Activated naive CD8-positive, alpha-beta T cell treated with anti-CD3 and anti-CD28 coated beads, Interleukin-2, amount 50 U/mL, for 24 hours (primary cell): ENCODE measurements around the gene FAM241A.
"Not testable (repeated sequence)": the region's sequence is repeated elsewhere in the genome, so short reads cannot be mapped to it uniquely, and the experiment has no call there.

Experiments
- ATAC-seq: fragments of 150-1000 bp; cut with Tn5 transposase; one replicate; pipeline ENCODE4 v1.10.0; 2021
- DNase-seq: peaks from one replicate; pipeline ENCODE4 v3.0.0; 2021
- H3K27ac Mint-ChIP-seq: one replicate; pipeline ENCODE4 v1.8.0; 2021; ENCODE audit warnings: mild to moderate bottlenecking, mixed read lengths
- H3K27me3 Mint-ChIP-seq: one replicate; pipeline ENCODE4 v1.8.0; 2021; ENCODE audit warnings: mixed read lengths
- H3K36me3 Mint-ChIP-seq: one replicate; pipeline ENCODE4 v1.8.0; 2021; ENCODE audit warnings: low read depth, mixed read lengths
- H3K4me1 Mint-ChIP-seq: one replicate; pipeline ENCODE4 v1.8.0; 2021; ENCODE audit warnings: mixed read lengths
- H3K4me3 Mint-ChIP-seq: one replicate; pipeline ENCODE4 v1.8.0; 2021; ENCODE audit warnings: mild to moderate bottlenecking, moderate library complexity, mixed read lengths
- H3K9me3 Mint-ChIP-seq: one replicate; pipeline ENCODE4 v1.8.0; 2021; ENCODE audit warnings: mixed read lengths

FAM241A gene

DNA sequence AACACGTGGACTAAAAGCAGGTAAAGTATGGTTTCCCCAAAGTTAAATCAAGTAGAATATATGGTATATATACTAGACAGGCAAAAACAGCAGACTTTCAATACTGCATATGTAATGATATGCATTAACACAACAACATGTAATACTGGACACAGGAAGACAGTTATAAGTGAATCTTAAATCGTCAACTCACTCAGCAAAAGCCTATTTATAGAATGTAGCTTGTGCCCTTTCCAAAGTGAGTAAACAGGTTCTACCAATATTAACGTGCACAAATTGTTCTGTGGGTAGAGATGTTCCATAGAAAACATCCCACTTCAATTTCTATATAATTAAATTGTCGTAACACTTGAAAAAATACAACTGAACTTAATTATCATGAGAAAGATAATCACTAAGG lies 30.6 kb downstream of the FAM241A start:
- peaks cover 24% of the 10 kb centered on the region for H3K36me3 Mint-ChIP-seq
- H3K27ac Mint-ChIP-seq = no peak overlapping the region
- H3K4me3 Mint-ChIP-seq = no peak overlapping the region

DNA sequence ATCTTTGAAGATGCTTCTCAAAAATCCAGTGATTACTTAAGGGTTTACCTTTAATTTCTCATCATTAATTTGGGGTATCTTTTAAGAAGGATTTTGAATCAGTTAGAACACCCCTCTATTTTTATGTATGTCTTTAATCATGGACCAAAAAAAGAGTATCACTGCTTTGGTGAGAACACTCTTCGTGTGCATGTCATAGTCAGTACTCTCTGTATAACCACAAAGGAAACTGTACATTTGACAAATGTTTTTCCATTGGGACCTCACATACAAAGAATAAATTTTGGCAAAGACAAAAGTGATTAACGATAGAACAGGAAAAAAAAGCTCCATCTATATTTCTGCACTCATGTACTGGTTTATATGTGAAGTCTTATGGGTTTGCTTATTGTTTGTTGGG lies 31.3 kb downstream of the FAM241A start:
- Mint-ChIP-seq H3K9me3 (no peaks in the 10 kb centered on the region), H3K27ac (no peak overlapping the region), H3K4me3 (peak overlapping the region; percentile 3), H3K4me1 (peaks cover 41% of the 10 kb centered on the region), H3K36me3 (peaks cover 20% of the 10 kb centered on the region), H3K27me3 (no peaks in the 10 kb centered on the region)
- ATAC-seq (peak; percentile 24), DNase-seq (no peak)

More for the DNA sequence above, 30.6 kb downstream of the FAM241A start:
- DNase-seq (no peak), ATAC-seq (no peak)
- Mint-ChIP-seq H3K27me3 (no peaks in the 10 kb centered on the region), H3K4me1 (peaks cover 40% of the 10 kb centered on the region), H3K9me3 (no peaks in the 10 kb centered on the region)

DNA sequence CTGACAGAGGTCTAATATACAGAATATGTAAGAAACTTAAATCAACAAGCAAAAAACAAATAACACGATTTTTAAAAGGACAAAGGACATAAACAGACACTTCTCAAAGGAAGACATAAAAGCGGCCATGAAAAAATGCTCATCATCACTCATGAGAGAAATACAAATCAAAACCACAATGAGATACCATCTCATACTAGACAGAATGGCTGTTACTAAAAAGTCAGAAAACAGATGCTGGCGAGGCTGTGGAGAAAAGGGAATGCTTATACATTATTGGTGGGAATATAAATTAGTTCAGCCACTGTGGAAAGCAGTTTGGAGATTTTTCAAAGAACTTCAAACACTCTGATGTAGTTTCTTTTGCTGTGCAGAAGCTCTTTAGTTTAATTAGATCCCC lies 33.5 kb downstream of the FAM241A start:
- peaks cover 52% of the 10 kb centered on the region for H3K4me1 Mint-ChIP-seq

DNA sequence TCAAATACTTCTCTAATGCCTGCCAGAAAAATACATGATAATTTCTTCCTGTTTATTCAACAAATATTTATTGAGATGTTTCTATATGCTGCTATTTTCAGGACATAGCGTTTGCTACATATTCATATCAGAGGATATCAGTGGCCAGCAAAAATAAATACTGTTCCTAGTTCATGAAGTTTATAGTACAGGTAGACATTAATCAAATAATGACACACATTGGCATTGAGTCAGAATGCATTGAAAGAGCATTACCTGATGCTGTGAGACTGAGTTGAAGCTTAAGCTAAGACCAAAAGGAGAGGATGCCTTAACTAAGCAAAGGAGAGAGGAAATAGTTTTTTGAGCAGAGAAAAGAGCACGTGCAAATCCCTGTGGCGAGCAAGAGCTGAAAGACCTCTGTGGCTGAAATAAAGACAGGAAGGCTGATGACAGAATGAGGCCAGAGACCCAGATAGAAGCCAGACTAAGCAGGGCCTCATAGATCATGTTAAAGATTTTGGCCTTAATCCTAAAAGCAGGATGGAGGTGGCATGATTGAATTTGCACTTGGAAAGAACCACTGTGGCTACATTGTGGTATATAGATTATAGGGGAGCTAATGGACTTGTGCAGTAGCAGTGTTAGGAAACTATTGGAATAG lies 36.2 kb downstream of the FAM241A start:
- ATAC-seq = no peak
- Mint-ChIP-seq H3K9me3 (no peaks in the 10 kb centered on the region), H3K27me3 (no peaks in the 10 kb centered on the region), H3K27ac (no peak overlapping the region), H3K4me1 (peaks cover 43% of the 10 kb centered on the region), H3K36me3 (peaks cover 16% of the 10 kb centered on the region), H3K4me3 (no peak overlapping the region)
- DNase-seq = no peak

More for the DNA sequence above, 33.5 kb downstream of the FAM241A start:
- not testable (repeated sequence) for H3K9me3 Mint-ChIP-seq, ATAC-seq, H3K4me3 Mint-ChIP-seq, DNase-seq, H3K27me3 Mint-ChIP-seq, H3K27ac Mint-ChIP-seq
- peaks cover 19% of the 10 kb centered on the region for H3K36me3 Mint-ChIP-seq

DNA sequence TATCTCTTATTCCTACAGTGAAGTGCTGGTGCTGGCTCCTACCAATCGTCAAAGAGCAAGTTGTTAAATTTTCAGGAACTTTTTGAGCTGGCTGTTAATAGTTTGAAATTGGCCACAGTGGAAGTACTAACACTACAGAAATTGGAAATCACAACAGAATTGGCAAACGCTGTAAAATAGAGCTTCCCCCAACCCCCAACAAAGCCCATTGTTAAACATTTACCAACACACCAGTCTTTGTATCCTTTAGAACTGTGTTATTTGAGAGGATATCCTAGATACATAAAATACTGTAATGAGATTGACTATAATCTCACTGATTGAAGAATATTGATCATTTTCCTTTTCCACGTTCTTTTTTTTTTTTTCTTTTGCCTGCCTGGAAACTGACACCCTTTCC lies 37.4 kb downstream of the FAM241A start:
- H3K27ac Mint-ChIP-seq = no peak overlapping the region
- peaks cover 38% of the 10 kb centered on the region for H3K4me1 Mint-ChIP-seq
- peaks cover 22% of the 10 kb centered on the region for H3K36me3 Mint-ChIP-seq
- H3K4me3 Mint-ChIP-seq = no peak overlapping the region
- no peaks in the 10 kb centered on the region for H3K9me3 Mint-ChIP-seq
- no peak for ATAC-seq
- H3K27me3 Mint-ChIP-seq = no peaks in the 10 kb centered on the region
- no peak for DNase-seq

DNA sequence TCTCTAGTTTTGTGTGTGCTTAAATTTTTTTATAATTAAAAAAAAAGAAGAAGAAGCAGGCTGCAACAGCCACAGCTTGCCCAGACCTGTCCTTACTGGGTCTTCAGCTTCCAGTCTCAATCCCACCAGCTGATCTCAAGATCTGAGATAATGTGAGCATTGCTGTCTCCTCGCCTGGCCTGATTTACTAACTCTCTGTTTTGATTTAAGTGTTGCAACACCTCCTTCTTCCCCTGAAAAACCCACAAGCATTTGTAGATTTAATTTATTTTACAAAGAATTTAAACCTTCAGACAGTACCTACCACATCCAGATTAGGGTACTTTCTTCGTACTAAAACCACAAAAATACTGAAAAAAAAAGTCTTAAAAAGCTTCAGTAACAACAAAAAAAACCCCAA lies 38.0 kb downstream of the FAM241A start:
- Mint-ChIP-seq H3K27ac (no peak overlapping the region), H3K4me3 (no peak overlapping the region)

DNA sequence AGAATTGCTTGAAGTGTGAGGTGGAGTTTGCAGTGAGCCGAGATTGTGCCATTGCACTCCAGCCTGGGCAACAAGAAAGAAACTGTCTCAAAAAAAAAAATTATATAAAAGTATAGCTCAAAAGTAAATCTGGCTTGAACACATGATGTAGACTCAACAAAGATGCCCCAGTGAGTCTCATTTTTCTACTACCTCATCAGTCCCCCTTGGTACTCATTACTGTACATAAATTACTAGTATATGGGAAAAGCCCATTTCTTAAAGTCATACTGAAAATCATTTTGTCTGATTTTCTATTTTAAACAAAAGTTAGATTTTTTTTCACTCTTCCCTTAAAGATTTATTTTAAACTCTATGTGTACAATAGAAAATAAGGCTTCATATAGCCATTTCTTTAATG lies 39.2 kb downstream of the FAM241A start:
- ATAC-seq = no peak

More for the DNA sequence above, 38.0 kb downstream of the FAM241A start:
- DNase-seq = no peak
- Mint-ChIP-seq H3K36me3 (peaks cover 20% of the 10 kb centered on the region), H3K27me3 (no peaks in the 10 kb centered on the region), H3K4me1 (peaks cover 37% of the 10 kb centered on the region), H3K9me3 (no peaks in the 10 kb centered on the region)
- no peak for ATAC-seq

DNA sequence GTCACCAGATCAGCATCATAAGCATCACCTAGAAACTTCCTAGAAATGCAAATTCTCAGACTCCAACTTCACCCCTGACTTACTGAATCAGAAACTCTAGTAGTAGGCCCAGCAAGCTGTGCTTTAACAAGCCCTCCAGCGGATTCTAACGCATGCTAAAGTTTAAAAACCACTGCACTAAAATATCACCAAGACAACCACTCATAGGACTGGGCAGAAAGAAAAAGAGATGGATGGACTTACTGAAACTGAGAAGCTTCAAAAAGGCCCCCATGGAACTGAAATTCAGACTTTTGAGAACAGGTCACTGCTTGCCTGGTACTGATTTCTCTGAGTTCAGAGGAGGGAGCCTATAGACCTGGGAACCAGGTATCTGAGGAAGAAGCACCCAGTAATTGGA lies 40.1 kb downstream of the FAM241A start:
- Mint-ChIP-seq H3K27me3 (no peaks in the 10 kb centered on the region), H3K9me3 (no peaks in the 10 kb centered on the region), H3K36me3 (peaks cover 20% of the 10 kb centered on the region), H3K4me3 (no peak overlapping the region), H3K27ac (no peak overlapping the region), H3K4me1 (peaks cover 34% of the 10 kb centered on the region)
- DNase-seq = no peak
- no peak for ATAC-seq

More for the DNA sequence above, 39.2 kb downstream of the FAM241A start:
- Mint-ChIP-seq H3K4me1 (peaks cover 34% of the 10 kb centered on the region), H3K4me3 (no peak overlapping the region), H3K9me3 (no peaks in the 10 kb centered on the region), H3K27me3 (no peaks in the 10 kb centered on the region), H3K27ac (no peak overlapping the region), H3K36me3 (peaks cover 14% of the 10 kb centered on the region)
- DNase-seq = no peak

DNA sequence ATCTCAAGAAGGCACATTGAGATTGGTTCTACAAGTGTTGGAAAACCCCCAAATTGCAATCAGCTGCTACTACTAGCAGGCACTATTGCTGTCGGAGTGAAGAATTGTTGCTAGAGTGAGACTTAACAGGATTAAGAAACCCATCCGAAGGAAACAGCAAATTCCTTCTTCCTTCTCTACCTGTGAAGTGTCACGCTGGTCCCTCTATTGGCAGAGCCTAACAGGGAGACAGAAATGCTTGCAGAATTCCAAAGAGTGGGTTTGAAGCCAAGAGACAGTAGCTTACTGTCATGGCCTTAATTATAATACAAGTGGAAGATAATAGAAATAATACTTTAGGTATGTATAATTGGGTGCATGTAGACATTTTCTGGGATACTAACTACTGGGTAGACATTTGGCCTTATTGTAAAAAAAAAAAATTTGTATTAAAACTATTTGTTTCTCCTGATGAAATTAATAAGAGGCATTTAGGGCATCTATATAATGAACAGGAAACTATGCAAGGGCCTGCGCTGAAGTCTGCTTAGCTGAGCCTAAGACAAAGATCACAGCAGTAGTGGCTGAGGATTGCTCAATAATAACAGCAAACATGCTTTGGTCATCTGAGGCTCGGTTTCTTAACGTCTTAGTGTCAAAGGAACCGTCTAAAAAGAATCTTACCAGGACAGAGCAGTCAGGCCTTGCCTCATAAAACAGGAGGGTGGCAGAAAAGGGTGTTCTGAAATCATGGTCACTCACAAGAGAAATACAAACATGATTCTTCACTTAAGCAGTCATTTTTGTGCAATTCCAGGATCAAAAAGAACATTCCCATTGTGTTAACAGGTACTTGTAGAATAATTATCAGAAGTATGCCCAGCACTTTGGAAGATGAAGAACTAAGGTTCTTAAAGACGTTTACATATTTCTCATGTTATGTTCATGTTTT lies 40.8 kb downstream of the FAM241A start:
- no peaks in the 10 kb centered on the region for H3K9me3 Mint-ChIP-seq
- H3K27me3 Mint-ChIP-seq = no peaks in the 10 kb centered on the region
- peaks cover 25% of the 10 kb centered on the region for H3K36me3 Mint-ChIP-seq
- H3K27ac Mint-ChIP-seq = no peak overlapping the region
- DNase-seq = no peak
- H3K4me3 Mint-ChIP-seq = no peak overlapping the region
- ATAC-seq = no peak
- H3K4me1 Mint-ChIP-seq = peaks cover 29% of the 10 kb centered on the region

DNA sequence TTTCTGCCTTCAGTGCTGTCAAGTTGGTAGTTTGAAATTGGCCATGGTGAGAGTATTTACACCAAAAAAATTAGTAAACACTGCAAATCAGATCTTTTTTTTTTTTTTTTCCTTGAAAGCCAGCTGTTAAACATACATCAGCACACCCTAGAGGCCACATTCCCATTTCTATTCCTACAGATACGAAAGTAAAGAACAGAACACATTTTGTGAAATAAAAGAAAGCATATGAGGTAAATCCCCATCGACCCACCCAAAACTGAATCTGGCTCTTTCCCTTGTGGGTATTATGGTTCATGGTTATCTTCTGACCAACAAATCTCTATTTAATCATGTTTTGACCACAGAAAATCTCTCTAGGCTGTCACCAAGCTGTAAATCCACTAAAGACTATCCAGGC lies 44.5 kb downstream of the FAM241A start:
- Mint-ChIP-seq H3K9me3 (no peaks in the 10 kb centered on the region), H3K4me3 (no peak overlapping the region), H3K27me3 (no peaks in the 10 kb centered on the region), H3K4me1 (peaks cover 1% of the 10 kb centered on the region), H3K36me3 (peaks cover 27% of the 10 kb centered on the region), H3K27ac (no peak overlapping the region)
- DNase-seq (no peak), ATAC-seq (no peak)

DNA sequence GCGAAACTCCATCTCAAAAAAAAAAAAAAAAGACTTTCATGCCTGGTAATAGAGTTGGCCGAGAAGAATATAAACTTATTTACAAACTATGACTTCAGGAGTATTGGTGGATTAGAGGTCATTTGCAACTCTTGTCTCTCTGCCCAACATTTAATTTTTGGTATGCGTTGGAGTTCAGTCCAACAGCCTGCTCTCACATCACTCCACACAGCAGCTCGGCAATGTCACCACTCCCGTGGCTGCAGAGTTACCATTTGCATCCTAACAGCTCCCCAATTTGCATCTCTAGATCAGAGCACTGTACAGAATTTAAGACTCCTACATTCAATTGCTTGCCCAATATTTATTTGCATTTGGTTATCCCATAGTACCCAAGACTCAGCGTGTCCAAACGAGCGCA lies 45.4 kb downstream of the FAM241A start:
- Mint-ChIP-seq H3K4me1 (no peaks in the 10 kb centered on the region), H3K36me3 (peaks cover 29% of the 10 kb centered on the region), H3K27ac (no peak overlapping the region), H3K9me3 (no peaks in the 10 kb centered on the region), H3K27me3 (no peaks in the 10 kb centered on the region), H3K4me3 (no peak overlapping the region)
- DNase-seq = no peak
- no peak for ATAC-seq

DNA sequence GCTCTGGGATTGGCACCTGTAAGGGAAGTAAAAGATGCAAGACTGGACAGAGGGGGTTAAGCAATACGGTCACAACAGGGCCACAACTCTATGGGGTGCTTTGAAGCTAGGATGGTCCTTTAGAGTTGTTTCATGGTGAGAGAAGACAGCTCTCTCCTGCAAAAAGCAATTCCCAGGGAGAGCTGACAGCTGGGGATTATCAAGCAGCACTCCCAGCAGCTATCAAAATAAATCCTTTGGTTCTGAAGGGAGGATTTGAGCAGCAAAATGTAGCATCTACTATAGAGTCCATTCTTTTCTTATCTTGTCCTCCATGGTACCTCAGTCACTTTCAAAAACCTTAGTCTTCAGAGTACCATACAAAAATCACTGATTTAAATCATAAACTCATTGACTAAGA lies 51.2 kb downstream of the FAM241A start:
- no peak for ATAC-seq
- Mint-ChIP-seq H3K27ac (no peak overlapping the region), H3K27me3 (no peaks in the 10 kb centered on the region), H3K4me1 (peaks cover 17% of the 10 kb centered on the region), H3K9me3 (no peaks in the 10 kb centered on the region), H3K36me3 (peaks cover 5% of the 10 kb centered on the region), H3K4me3 (no peak overlapping the region)
- DNase-seq = no peak

DNA sequence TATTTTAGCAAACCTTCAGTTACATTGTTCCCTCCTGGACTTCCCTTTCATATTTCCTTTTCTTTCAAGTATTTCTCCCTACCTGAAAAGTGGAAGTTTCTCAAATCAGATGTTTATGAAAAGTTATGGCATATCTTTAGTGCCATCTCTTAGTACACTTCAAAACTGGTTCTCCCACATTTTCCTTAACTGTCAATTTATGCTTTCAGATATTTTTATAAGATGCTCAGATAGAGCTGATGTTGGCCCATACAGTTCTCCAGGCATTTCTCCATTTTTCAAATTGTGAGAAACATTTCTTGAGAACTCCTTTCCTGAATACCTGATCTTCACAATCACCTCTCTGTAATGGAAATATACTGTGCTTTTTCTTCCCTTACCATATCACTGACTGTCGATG lies 53.8 kb downstream of the FAM241A start:
- peaks cover 22% of the 10 kb centered on the region for H3K4me1 Mint-ChIP-seq

DNA sequence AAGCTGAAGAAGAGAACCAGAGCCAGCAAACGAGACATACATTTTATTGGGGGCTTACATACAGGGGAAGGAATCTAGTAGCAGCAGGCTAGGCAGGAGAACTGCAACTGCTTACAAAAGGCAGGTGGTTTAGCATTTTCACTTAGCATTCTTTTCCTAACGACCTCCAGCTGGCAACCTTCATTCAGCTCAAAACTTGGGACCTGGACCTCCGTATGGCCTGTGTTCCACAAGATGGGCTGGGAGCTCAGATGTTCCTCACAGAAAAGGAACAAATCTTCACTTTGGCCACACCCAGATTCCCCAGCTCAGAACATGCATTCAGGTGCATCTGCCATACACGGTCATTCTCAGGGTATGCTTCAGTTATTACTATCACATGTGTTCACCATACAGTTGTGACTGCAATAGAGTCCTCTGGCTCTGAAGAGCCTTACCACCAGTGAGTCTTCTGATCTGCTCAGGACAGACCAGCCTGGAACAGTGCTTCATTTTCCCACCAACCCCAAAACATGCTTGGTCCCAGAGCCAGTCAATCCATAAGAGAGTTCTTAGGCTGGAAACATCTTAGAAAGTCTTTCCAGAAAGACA lies 56.8 kb downstream of the FAM241A start:
- Mint-ChIP-seq H3K27ac (no peak overlapping the region), H3K27me3 (no peaks in the 10 kb centered on the region), H3K36me3 (no peaks in the 10 kb centered on the region), H3K4me1 (peaks cover 24% of the 10 kb centered on the region), H3K9me3 (no peaks in the 10 kb centered on the region), H3K4me3 (no peak overlapping the region)
- ATAC-seq (no peak), DNase-seq (no peak)

More for the DNA sequence above, 53.8 kb downstream of the FAM241A start:
- Mint-ChIP-seq H3K4me3 (no peak overlapping the region), H3K27me3 (no peaks in the 10 kb centered on the region), H3K9me3 (no peaks in the 10 kb centered on the region), H3K27ac (peak overlapping the region; percentile 5), H3K36me3 (peaks cover 3% of the 10 kb centered on the region)
- ATAC-seq = no peak
- no peak for DNase-seq

DNA sequence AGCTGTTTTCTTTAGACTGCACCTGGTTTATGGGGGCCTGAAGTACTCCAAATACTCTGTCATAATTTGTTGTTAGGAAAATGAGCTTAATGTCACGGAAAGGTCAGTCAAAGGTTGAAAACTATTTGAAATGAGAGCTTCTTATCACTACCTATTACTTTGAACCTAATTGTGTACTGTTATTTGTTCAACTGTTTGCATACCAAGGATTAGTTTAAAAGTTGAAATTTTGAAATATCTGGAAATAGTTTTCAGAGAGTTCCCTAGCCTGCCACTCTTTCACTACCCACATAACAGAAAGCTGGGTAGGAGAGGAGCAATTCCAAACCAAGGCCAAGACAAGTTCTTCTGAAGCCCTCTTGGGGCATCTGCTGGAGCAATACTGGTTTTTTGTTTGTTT lies 58.3 kb downstream of the FAM241A start:
- H3K4me1 Mint-ChIP-seq = peaks cover 24% of the 10 kb centered on the region
- no peak for ATAC-seq

More for the DNA sequence above, 58.3 kb downstream of the FAM241A start:
- Mint-ChIP-seq H3K27ac (no peak overlapping the region), H3K9me3 (no peaks in the 10 kb centered on the region), H3K36me3 (no peaks in the 10 kb centered on the region), H3K27me3 (no peaks in the 10 kb centered on the region), H3K4me3 (no peak overlapping the region)
- DNase-seq = no peak
